ENCODE results near the gene NELL1.

- TF ChIP-seq CHD2 (IDR thresholded peaks at IDR 0.05; ENCODE audit: low read length, partially characterized antibody): no peak
- no peak for TF ChIP-seq SIN3A (IDR thresholded peaks at IDR 0.05; ENCODE audit: borderline replicate concordance, low read depth, low read length)
- no peak for TF ChIP-seq POLR2AphosphoS5 (IDR thresholded peaks at IDR 0.05; ENCODE audit: low read depth, low read length)
- no peak for TF ChIP-seq CTCF (IDR thresholded peaks at IDR 0.05)
- no peak for TF ChIP-seq TAF1 (IDR thresholded peaks at IDR 0.05; ENCODE audit: borderline replicate concordance, low read depth, low read length)
- no peak for TF ChIP-seq RCOR1 (IDR thresholded peaks at IDR 0.05; ENCODE audit: low read length)
These were observed 105.9 kb downstream of the NELL1 start for GRCh38 chr11:20775331-20775730.
